GM18507 (cell line): ENCODE data around the gene MYD88.

Experiments used
- DNase-seq: peaks from one replicate; pipeline ENCODE4 v3.0.0; 2011; ENCODE audit warnings: low read depth; ENCODE audit not compliant: insufficient read length; ENCODE audit errors: extremely low spot score
- FAIRE-seq: peaks from 2 replicates; lab custom pipeline; 2011; peaks lifted over from hg19 to GRCh38; lab: Jason Lieb, UNC

Gene MYD88

DNA sequence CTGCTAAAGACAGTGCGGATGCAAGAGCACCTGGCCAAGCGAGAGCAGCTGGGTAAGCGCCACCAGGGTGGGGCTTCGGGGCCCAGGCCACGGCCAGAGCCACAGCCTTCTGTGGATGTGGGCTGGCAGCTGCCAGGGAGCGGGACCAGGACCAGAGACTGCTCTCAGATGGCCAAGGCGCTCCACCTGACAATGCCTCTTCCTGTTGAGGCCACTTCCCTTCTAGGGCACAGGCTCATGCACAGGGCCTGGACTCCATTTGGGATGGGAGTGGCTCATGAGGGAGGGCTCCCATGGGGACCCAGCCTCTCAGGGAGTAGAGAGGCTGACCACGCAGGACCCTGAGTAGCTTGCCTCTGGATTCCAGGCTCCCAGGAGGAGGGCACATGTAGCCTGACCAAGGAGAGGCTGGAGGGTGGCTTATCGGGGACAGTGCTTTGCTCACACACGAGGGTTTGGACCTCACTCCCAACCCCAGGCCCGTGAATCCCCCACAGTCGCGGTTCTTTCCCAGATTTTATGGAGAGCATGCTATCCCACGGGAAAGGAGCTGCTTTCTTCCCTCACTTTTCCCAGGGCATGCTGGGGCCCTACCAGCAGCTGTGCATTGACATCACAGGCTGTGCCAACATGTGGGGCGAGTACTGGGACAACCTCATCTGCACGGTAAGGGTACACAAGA is 26.6 kb upstream of the MYD88 start:
- no peak for FAIRE-seq

DNA sequence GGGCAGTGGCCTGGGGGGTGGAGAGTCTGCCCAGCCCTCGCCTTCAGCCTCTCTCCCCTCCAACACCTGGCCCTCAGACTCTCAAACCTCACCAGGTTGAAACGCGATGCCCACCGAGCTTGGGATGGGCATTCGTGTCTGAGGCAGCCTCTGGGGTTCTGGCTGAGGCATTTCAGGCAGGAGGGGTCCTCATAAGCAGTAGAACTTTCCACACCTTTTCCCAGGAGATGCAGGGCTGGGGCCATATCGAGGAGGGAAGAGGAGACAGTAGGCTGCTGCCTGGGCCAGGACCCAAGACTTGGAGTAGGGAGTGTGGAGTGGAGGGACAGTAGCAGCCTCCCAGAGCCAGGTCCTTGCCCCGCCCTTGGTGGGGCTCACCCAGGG is 26.1 kb upstream of the MYD88 start:
- DNase-seq: no peak
- FAIRE-seq: no peak

More for the DNA sequence above, 26.6 kb upstream of the MYD88 start:
- DNase-seq: no peak

DNA sequence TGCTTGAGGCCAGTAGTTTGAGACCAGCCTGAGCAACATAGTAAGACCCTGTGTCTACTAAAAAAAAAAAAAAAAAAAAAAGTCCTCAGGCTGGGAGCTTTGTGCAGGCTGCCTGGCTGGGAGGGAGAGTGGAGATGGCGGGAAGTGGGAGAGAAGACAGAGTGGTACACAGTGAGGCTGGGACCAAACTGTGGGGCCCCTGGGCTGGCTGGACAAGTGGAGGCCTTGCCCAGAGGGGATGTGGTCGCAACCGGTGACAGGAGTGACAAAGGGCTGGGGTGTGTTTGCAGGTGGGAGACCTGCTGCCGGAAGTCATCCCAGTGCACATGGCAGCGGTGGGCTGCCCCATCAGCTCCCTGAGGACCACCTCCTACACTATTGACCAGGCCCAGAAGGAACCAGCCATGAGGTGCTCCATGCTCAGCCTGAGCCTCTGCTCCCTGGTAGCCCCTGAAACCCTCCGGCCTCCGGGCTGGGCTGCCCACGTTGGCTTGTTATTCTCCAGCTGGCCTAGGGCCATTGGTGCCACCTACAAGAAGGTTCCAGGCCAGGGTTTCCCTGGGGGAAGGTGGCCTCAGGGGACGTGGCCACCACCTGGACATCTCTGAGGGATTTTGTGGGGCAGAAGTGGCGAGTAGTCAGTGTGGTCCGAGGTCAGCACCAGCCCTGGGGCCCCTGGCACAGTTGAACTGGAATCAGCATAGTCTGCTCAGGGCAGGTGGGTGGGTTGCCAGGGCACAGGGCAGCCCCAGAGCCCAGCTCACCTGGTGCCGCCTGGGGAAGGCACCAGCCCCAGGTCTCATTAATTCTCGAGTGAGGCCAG is 24.2 kb upstream of the MYD88 start:
- FAIRE-seq: no peak
- DNase-seq: no peak

DNA sequence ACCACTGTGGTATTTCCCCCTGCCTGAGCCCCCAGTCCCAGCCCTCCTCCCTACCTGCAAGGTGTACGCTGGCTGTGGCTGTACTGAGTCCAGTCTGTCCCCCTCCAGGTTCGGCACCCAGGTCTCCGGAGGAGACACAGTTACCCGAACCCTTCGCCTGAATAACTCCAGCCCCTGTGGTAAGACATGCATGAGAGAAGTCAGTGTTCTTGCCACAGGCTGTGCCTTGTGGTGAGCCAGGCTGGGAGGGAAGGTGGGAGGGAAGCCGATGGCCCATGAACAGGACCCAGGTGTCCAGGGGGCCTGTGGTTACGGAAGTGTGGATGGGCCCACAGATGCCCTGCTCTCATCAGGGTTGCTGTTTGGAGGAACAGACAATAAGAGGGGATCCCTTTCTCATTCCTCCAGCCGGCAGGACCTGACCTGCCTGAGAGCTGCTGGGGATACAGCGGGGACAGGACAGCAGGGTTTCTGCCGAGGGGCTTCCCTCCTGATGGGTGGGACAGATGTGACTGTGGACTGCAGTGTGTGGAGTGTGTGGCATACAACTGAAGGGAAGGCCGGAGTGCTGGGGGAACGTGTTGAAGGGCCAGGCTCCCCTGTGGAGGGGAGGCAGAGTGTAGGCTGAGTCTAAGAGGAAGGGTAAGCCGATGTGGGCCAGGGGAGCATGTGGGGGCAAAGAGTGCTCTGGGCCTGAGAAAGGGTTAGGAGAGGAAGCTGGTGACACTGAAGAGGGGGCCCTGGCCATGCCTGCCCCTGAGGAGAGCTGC is 23.4 kb upstream of the MYD88 start:
- no peak for DNase-seq
- FAIRE-seq: no peak

DNA sequence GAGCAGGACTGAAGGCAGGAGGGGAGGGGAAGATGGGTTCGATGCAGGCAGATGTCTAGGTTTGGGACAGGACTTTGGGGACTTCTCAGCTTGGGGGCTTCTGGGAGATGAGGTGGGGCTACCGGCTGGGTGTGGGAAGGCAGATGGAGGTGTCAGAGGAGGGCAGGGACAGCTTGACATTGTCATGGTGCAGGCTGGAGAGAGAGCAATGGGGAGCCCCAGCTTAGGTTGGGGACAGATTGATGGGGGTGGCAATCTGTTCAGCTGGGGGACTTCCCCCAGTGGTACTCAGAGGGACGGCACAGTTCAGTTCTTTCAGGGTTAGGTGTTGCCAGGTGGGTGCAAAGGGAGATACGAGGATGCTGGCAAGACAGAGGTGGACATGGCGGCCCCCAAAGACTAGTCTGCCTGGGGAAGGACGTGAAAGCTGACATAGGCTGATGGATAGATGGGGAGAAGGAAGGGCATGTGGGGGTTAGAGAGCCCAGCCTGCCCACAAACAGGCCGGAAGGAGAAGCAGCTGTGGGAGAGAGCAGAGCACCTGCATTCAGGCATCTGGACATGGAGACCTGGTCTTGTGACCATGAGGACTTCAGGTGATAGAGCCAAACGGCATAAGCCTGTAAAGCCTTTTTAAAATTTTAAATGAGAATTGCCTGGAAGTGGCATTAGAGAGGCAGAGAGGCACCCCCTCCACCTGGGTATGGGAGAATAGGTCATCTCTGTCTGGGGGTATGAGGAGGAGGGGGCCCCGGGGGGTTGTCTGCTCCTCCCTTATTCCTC is 22.6 kb upstream of the MYD88 start:
- no peak for DNase-seq
- FAIRE-seq: no peak

DNA sequence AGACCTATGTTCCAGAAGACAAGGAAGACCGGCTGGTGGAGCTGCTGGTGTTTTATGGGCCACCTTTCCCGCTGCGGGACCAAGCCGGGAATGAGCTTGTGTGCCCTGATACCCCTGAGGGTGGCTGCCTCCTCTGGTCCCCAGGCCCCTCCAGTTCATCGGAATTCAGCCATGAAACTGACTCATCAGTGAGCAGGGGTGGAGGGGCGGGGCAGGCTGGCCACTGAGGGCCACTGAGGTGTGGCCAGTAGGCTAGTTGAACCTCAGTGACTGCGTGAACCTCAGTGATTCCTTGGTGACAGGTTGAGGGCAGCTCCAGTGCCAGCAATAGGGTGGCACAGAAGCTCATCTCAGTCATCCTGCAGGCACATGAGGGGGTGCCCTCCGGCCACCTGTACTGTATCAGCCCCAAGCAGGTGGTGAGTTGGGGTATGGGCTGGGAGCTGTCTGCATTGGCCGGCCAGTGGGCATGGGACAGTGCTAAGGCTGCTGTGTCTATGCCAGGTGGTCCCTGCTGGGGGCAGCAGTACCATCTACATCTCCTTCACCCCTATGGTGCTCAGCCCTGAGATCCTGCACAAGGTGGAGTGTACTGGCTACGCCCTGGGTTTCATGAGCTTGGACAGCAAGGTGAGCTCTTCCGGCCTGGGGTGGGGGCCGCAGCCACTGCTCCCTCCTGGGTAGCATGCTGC is 21.8 kb upstream of the MYD88 start:
- DNase-seq: no peak
- no peak for FAIRE-seq

DNA sequence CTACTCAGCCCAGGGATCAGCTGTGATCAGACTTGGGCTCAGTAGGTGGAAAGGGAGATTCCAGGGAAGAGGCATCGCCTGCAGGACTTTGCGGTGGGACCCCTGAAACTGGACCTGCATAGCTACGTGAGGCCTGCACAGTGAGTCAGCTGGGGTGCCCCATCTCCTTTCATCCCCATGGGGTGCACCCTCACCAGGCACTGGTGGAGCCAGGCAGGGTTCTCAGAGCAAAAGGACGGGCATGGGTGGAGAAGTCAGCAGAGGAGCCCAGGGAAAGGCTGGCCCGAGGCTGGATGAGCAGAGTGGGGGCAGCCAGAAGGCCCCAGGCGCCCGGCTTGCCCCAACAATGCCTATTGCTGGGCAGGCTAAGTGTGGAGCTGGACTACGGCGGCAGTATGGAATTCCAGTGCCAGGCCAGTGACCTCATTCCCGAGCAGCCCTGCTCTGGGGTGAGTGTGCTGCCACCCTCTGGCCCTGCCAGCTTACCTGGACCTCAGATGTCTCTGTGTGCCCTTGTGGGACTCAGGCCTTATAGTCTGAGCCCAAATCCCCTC is 21.2 kb upstream of the MYD88 start:
- FAIRE-seq (no peak), DNase-seq (no peak)

DNA sequence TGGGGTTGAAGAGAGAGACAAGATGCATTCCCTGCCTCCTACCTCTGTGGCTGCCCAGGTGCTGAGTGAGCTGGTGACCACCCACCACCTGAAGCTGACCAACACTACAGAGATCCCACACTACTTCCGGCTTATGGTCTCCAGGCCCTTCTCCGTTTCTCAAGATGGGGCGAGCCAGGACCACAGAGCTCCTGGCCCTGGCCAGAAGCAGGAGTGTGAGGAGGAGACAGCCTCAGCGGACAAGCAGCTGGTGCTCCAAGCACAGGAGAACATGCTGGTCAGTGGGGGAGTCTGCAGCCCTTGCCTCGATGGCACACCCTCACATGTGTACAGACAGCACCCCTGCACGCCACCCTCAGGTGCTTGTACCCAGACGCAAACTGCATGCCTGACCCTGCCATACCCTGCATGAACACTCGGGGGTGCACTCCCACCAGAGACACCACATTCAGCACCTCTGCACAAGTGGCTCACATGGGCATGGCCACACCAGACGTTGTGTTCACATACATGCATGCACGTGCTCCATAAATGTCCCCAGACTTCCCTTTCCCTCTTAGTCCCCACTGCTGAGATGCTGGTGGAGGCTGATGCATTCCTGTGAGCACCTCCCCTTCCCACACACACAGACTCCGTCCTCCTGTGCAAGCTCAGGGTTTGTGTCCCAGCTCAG is 20.6 kb upstream of the MYD88 start:
- FAIRE-seq: peak; percentile 76
- DNase-seq: peak; percentile 65

DNA sequence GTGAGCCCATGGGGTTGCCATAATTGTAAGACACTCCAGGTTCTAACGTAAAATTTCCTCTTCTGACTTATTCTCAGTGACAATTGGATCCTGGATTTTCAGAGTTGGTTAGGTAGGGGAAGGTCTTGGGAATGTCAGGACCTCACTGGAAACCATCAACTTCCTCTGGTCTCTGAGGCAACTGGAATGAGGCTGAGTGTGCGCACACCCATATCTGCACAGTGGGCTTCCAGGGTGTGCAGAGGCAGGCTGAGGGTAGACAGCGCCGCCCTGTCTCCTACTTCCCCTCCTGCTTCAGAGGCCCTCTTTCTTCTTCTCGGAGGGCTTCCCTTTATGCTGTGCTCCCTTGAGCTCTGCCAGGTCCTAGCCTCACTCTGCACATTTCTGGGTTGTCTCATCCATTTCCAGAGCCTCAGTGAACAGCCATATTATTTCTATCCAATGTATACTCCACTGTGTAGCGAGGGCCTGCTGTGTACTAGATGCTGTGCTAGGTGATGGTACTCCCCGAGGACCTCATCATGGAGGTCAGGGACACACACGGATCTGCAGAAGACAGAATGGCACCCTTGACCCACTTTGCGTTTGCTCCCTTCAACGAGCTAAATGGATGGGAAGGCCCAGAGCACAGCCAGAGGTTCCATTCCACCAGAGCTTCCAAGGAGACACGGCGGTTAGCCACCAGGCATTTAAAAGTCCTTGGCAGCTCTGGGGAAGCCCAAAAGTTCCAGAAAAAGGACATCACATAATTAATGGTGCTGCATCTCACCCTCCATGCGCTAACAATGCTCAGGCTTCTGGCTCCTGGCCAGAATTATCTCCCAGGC is 19.8 kb upstream of the MYD88 start:
- FAIRE-seq (no peak), DNase-seq (no peak)

DNA sequence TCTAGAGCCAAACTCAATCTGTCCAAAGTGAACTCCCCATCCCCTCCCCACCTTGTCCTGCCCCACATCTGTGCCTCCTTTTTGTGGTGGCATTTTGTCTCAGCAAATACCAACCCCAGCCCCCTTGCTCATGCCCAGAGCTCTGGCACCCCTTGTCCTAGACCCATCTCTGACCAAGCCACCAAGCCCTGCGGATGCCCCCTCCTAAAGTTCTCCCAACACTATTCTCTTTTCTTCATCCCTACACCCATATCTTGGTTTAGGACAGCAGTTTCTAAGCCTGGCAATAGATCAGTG is 19.3 kb upstream of the MYD88 start:
- FAIRE-seq (no peak), DNase-seq (no peak)

DNA sequence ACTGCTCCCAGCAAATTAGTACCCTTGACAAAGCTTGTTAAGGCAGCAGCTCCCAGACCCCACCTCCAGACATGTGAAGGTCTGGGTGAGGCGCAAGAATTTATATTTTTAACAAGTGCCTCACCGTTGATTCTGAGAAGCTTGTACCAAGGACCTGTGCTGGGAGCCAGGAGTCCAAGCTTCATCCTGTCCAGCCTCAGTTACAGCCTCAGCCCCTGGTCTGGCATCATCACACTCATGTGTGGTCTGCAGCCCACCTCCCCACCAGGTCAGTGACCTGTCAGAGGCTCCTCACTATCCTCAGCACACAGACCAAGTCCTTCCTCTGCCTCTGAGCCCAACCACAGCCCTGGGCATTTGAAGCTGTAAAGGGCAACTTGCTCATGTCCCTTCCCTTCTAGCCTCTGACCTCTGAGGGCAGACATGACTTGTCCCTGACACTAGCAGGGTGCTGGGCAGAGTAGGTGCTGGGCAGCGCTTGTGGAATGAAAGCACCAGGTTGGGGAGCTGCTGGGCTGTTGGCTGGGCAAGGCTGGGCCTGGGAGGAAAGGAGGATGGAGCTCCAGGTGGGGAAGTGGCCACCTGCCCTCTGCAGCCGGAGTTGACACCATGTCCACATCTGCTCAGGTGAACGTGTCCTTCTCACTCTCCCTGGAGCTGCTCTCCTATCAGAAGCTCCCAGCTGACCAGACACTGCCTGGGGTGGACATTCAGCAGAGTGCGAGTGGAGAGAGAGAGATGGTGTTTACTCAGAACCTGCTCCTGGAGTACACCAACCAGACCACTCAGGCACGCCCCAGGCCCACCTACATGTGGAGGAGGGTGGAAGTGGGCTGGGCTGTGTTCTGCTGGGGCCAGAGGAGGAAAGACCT is 18.4 kb upstream of the MYD88 start:
- no peak for DNase-seq
- no peak for FAIRE-seq

DNA sequence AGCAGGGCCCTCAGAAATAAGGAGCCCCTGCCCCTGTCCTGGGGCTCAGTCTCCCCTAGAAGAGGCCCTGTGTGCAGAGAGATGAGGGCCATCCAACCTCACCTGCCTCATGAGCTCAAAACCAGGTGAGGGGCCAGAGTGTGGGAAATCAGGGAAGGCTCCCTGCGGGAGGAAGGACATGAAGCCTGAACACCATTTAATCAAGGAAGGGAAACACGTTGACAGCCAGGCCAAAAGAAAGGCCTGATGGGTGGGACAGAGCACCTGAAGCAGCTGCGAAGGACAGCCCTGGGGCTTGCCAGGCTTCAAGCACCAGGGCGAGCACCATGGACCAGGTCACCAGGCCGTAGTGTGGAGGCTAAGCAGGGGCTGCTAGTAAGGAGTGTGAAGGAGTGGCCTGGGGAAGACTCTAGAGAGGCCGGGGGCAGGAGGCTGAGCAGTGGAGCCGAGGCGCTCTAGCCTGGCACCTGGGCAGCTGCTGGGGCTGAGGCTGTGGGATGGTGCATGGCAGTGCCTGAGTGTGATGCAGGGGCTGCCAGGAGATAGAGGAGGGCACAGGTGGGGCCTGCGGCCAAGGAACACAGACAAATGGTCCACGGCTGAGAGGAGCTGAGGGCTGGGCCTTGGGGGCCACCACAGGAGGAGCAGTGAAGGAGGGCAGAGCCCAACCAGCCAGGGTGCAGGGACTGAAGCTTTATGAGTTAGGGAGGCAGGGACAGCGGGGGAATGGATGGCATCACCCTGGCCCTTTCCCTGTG is 17.6 kb upstream of the MYD88 start:
- no peak for FAIRE-seq

DNA sequence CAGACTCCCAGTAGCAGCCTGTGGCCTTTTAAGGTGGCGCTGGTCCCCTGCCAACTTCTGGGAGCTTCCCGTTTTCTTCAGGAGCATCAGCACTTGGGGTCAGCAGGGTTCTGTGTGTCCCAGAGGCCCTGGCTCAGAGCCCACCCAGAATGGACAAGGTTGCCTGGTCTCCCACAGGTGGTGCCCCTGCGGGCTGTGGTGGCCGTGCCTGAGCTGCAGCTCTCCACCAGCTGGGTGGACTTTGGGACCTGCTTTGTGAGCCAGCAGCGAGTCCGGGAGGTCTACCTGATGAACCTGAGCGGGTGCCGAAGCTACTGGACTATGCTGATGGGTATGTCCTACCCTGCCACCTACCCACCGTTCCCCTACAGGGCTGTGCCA is 17.0 kb upstream of the MYD88 start:
- DNase-seq (no peak), FAIRE-seq (no peak)

More for the DNA sequence above, 17.6 kb upstream of the MYD88 start:
- no peak for DNase-seq

DNA sequence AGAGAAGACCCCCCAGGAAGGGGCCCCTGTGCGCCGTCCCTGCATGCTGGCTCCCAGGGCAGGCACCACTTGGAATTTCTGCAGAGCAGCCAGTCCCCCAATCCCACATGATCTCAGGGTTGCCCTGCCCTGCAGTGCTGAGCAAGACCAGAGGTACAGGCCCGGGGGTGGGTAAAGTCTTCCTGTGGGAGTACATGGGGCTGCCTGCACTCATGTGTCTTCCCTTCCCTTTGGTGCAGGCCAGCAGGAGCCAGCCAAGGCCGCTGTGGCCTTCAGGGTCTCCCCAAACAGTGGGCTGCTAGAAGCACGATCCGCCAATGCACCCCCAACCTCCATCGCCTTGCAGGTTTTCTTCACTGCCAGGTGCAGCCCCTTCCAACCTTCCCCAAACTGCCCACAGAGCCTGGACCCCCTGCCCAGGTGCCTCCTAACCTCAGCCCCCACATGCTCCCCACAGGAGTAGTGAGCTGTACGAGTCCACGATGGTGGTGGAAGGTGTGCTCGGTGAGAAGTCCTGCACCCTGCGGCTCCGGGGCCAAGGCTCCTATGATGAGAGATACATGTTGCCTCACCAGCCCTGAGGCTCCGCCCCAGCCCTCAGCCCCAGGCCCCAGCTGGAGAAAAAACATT is 16.5 kb upstream of the MYD88 start:
- DNase-seq (no peak), FAIRE-seq (no peak)

DNA sequence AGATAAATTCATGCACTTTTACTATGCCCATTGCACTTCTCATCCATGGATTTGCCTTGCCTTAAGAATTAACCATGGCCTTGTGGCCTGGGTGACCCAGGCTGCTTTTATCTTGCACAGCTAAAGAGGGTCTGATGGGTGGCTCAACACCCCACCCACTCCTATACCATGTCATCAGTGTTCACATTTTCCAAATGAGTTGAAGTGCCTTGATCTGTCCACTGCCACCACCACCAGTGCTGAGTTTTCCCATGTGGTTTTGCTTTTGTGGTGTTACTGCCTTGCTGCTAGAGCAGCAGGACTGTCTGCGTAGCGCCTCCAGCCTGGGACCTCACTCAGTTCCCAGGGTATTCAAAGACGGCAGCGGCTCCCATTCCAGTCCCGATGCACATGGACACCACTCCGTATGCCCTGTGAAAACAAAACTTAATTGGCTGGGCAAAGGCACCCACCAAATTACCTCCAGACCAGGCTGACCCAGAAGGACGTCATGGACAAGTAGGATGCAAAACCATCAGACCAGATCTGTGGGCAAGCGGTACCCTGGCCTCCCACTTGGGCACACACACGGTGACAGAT is 15.7 kb upstream of the MYD88 start:
- no peak for FAIRE-seq
- no peak for DNase-seq
